Breast epithelium (tissue), 3 donors: ENCODE data around the gene KCNIP1.

Experiments used
- POLR2A ChIP-seq: fragments of 450-650 bp; IDR thresholded peaks from one replicate; pipeline ENCODE4 v1.6.1; 2016; ENCODE audit warnings: antibody characterized with exemption, mild to moderate bottlenecking, moderate library complexity
- TF ChIP-seq, protein P1 (sequence below), 3 donors: fragments of 450-650 bp; IDR thresholded peaks; one replicate each; pipeline ENCODE4 v1.5.1; 2016 to 2017; ENCODE audit warnings: antibody characterized with exemption in 3 of 3, mild to moderate bottlenecking in 3 of 3, moderate library complexity in 3 of 3

DNA sequence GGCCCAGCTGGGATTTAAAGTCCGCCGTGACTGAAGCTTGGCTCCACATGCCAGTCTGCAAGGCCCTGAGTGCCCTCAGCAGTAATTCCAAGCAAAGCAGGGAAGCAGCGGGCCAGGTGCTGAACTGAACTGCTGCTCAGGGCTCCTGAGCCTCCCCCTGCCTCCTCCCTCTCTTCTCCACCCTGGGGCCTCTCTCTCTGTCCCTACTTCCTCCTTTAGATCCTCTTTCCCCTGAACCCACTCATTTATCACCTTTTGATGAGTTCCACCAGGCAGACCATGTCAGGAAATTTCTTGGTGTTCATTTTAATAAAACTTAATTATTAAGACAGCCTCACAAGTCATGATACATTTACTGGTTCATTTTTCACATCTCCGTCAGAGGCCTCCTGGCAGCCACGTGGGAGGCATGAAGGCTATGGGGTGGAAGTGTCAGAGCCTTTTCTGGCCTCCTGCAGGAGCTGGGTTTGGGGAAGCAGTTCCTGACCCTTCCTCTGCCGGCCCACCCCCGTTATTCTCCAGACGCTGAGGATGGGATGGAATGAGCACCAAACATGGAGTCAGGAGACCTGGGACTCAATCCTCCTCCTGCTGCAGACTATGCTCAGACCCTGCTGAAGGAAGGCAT, 32.2 kb upstream of the KCNIP1 start:
- TF ChIP-seq, protein P1, sequence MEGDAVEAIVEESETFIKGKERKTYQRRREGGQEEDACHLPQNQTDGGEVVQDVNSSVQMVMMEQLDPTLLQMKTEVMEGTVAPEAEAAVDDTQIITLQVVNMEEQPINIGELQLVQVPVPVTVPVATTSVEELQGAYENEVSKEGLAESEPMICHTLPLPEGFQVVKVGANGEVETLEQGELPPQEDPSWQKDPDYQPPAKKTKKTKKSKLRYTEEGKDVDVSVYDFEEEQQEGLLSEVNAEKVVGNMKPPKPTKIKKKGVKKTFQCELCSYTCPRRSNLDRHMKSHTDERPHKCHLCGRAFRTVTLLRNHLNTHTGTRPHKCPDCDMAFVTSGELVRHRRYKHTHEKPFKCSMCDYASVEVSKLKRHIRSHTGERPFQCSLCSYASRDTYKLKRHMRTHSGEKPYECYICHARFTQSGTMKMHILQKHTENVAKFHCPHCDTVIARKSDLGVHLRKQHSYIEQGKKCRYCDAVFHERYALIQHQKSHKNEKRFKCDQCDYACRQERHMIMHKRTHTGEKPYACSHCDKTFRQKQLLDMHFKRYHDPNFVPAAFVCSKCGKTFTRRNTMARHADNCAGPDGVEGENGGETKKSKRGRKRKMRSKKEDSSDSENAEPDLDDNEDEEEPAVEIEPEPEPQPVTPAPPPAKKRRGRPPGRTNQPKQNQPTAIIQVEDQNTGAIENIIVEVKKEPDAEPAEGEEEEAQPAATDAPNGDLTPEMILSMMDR (IDR thresholded peaks at IDR 0.05), result no peak
- no peak for TF ChIP-seq POLR2A
